NCI-H1417 (cell line): ENCODE results near the gene APLNR.

ENCODE experiments used
- DNase-seq, 3 experiments: peaks; one replicate each; lab custom pipeline; 2025; lab: John Stamatoyannopoulos, UW

Gene APLNR

GRCh38 chr11:57217053-57217452, 20.0 kb downstream of the APLNR start:
- DNase-seq, result no peak

- no peak for DNase-seq
These were observed 20.6 kb downstream of the APLNR start for GRCh38 chr11:57216463-57216862.

- no peak for DNase-seq
These were observed 22.6 kb downstream of the APLNR start for GRCh38 chr11:57214494-57214893.

- DNase-seq, result peak in 1 of 3 experiments; percentile 40
These were observed 23.0 kb downstream of the APLNR start for GRCh38 chr11:57214098-57214417.

- DNase-seq, result peak in 2 of 3 experiments; percentile 57 to 83
These were observed 23.5 kb downstream of the APLNR start for GRCh38 chr11:57213342-57214097.

GRCh38 chr11:57210781-57211180, 26.3 kb downstream of the APLNR start:
- DNase-seq, result no peak

- no peak for DNase-seq
These were observed 29.9 kb downstream of the APLNR start for GRCh38 chr11:57207168-57207567.

- no peak for DNase-seq
These were observed 31.9 kb downstream of the APLNR start for GRCh38 chr11:57205041-57205641.

- no peak for DNase-seq
These were observed 33.1 kb downstream of the APLNR start for GRCh38 chr11:57203882-57204480.

GRCh38 chr11:57203359-57203758, 33.7 kb downstream of the APLNR start:
- DNase-seq, result no peak

- peak; percentile 7 to 53 (median 20) for DNase-seq
These were observed 34.8 kb downstream of the APLNR start for GRCh38 chr11:57202281-57202680.

- DNase-seq, result no peak
These were observed 36.1 kb downstream of the APLNR start for GRCh38 chr11:57200917-57201316.

- DNase-seq, result no peak
These were observed 37.7 kb downstream of the APLNR start for GRCh38 chr11:57199330-57199729.

- no peak for DNase-seq
These were observed 39.3 kb downstream of the APLNR start for GRCh38 chr11:57197762-57198161.

GRCh38 chr11:57196596-57196995, 40.5 kb downstream of the APLNR start:
- DNase-seq, result no peak

- DNase-seq, result no peak
These were observed 44.7 kb downstream of the APLNR start for GRCh38 chr11:57192316-57192715.

- no peak for DNase-seq
These were observed 45.5 kb downstream of the APLNR start for GRCh38 chr11:57191311-57192219.

GRCh38 chr11:57190548-57190947, 46.5 kb downstream of the APLNR start:
- no peak for DNase-seq
